WTC11 (cell line): Measurements from ENCODE around the gene CREG2. TPM values are rescaled to one million over a fixed set of nuclear protein-coding genes. Genes with fewer than 3 reads are reported as not detected.
A peak's percentile ranks its signal among the peaks of the same experiment; 100 is the strongest.

ENCODE experiments used
- ATAC-seq: fragments of 200-7000 bp; cut with Tn5 transposase; 2 replicates; pipeline ENCODE4 v1.10.0; 2021; ENCODE audit warnings: mild to moderate bottlenecking, moderate library complexity
- CTCF ChIA-PET: fragments of 300-600 bp; sonication (Branson Sonifier 250); formaldehyde crosslinking; loops from one replicate; lab custom pipeline; 2021; ENCODE audit warnings: antibody characterized with exemption; lab: Charles Lee
- POLR2A ChIA-PET: fragments of 350-600 bp; sonication (Branson Sonifier 250); formaldehyde crosslinking; loops from one replicate; lab custom pipeline; 2021; ENCODE audit warnings: antibody characterized with exemption; lab: Charles Lee
- DNase-seq: peaks from one replicate; pipeline ENCODE4 v3.0.0; 2021; ENCODE audit warnings: low spot score
- H3K27ac Mint-ChIP-seq: 2 replicates; pipeline ENCODE4 v1.8.0; 2021; ENCODE audit warnings: mixed read lengths
- H3K27me3 Mint-ChIP-seq: 2 replicates; pipeline ENCODE4 v1.8.0; 2021; ENCODE audit warnings: low read depth, mild to moderate bottlenecking, moderate library complexity, mixed read lengths
- H3K36me3 Mint-ChIP-seq: 2 replicates; pipeline ENCODE4 v1.8.0; 2021; ENCODE audit warnings: mixed read lengths
- H3K4me1 Mint-ChIP-seq: 2 replicates; pipeline ENCODE4 v1.8.0; 2022; ENCODE audit warnings: mixed read lengths
- H3K4me3 Mint-ChIP-seq: 2 replicates; pipeline ENCODE4 v1.8.0; 2021; ENCODE audit warnings: mild to moderate bottlenecking, moderate library complexity, mixed read lengths
- H3K9me3 Mint-ChIP-seq: 2 replicates; pipeline ENCODE4 v1.8.0; 2021; ENCODE audit warnings: mixed read lengths
- ATF1 ChIP-seq: sonication (generic); formaldehyde crosslinking; IDR thresholded peaks from 2 replicates; pipeline ENCODE4 v1.8.1; 2023; ENCODE audit warnings: mild to moderate bottlenecking, moderate library complexity, missing genetic modification reagents
- CREB1 ChIP-seq: sonication (generic); formaldehyde crosslinking; IDR thresholded peaks from 2 replicates; pipeline ENCODE4 v1.8.0; 2023; ENCODE audit warnings: mild to moderate bottlenecking, missing genetic modification reagents
- ETV6 ChIP-seq: sonication (generic); formaldehyde crosslinking; IDR thresholded peaks from 2 replicates; pipeline ENCODE4 v1.8.1; 2022; ENCODE audit warnings: mild to moderate bottlenecking, missing genetic modification reagents
- FOXK1 ChIP-seq: sonication (generic); formaldehyde crosslinking; IDR thresholded peaks from 2 replicates; pipeline ENCODE4 v1.8.0; 2022; ENCODE audit warnings: mild to moderate bottlenecking, moderate library complexity, missing genetic modification reagents
- HMGA2 ChIP-seq: fragments of 250-450 bp; sonication (Bioruptor Pico); IDR thresholded peaks from 2 replicates; pipeline ENCODE4 v1.4.0; 2021; ENCODE audit warnings: mild to moderate bottlenecking, moderate library complexity
- JAZF1 ChIP-seq: fragments of 250-450 bp; sonication (Bioruptor Pico); IDR thresholded peaks from 2 replicates; pipeline ENCODE4 v1.9.0; 2021; ENCODE audit warnings: moderate library complexity, mild to moderate bottlenecking, inconsistent platforms
- NR2C2 ChIP-seq: sonication (generic); formaldehyde crosslinking; IDR thresholded peaks from 2 replicates; pipeline ENCODE4 v1.8.0; 2022; ENCODE audit warnings: mild to moderate bottlenecking, missing genetic modification reagents
- PRRX2 ChIP-seq: fragments of 250-450 bp; sonication (Bioruptor Pico); IDR thresholded peaks from 2 replicates; pipeline ENCODE4 v1.8.0; 2021; ENCODE audit warnings: mild to moderate bottlenecking
- TEAD4 ChIP-seq: sonication (generic); formaldehyde crosslinking; IDR thresholded peaks from 2 replicates; pipeline ENCODE4 v1.8.0; 2022; ENCODE audit warnings: mild to moderate bottlenecking, missing genetic modification reagents
- ZBTB21 ChIP-seq: sonication (generic); formaldehyde crosslinking; IDR thresholded peaks from 2 replicates; pipeline ENCODE4 v1.8.1; 2023; ENCODE audit warnings: mild to moderate bottlenecking, missing genetic modification reagents, borderline replicate concordance
- ZNF232 ChIP-seq: sonication (generic); formaldehyde crosslinking; IDR thresholded peaks from 2 replicates; pipeline ENCODE4 v1.8.0; 2022; ENCODE audit warnings: mild to moderate bottlenecking, missing genetic modification reagents
- ZNF317 ChIP-seq: sonication (generic); formaldehyde crosslinking; IDR thresholded peaks from 2 replicates; pipeline ENCODE4 v1.8.1; 2023; ENCODE audit warnings: low read depth, mild to moderate bottlenecking, moderate library complexity, missing genetic modification reagents, borderline replicate concordance
- ZNF396 ChIP-seq: fragments of 250-450 bp; sonication (Bioruptor Pico); IDR thresholded peaks from 2 replicates; pipeline ENCODE4 v1.8.0; 2021; ENCODE audit warnings: mild to moderate bottlenecking, moderate library complexity, borderline replicate concordance
- ZNF416 ChIP-seq: fragments of 250-450 bp; sonication (Bioruptor Pico); IDR thresholded peaks from 2 replicates; pipeline ENCODE4 v1.9.0; 2021; ENCODE audit warnings: mild to moderate bottlenecking, inconsistent platforms
- ZNF671 ChIP-seq: fragments of 250-450 bp; sonication (Bioruptor Pico); IDR thresholded peaks from 2 replicates; pipeline ENCODE4 v1.8.0; 2021; ENCODE audit warnings: mild to moderate bottlenecking
- total RNA-seq: library from RNA; stranded (reverse); gene quantifications from 3 replicates; pipeline ENCODE4 v1.2.3, GENCODE V29; 2021
- TF ChIP-seq, protein P1 (sequence below): sonication (generic); formaldehyde crosslinking; IDR thresholded peaks from 2 replicates; pipeline ENCODE4 v1.8.0; 2023; ENCODE audit warnings: missing genetic modification reagents
- TF ChIP-seq, protein P2 (sequence below): fragments of 250-450 bp; sonication (Bioruptor Pico); IDR thresholded peaks from 2 replicates; pipeline ENCODE4 v1.8.0; 2021; ENCODE audit warnings: mild to moderate bottlenecking
- TF ChIP-seq, protein P3 (sequence below): sonication (generic); formaldehyde crosslinking; IDR thresholded peaks from 2 replicates; pipeline ENCODE4 v1.8.0; 2022; ENCODE audit warnings: mild to moderate bottlenecking, missing genetic modification reagents
- TF ChIP-seq, protein P4 (sequence below): sonication (generic); formaldehyde crosslinking; IDR thresholded peaks from 2 replicates; pipeline ENCODE4 v1.8.0; 2022; ENCODE audit warnings: mild to moderate bottlenecking, missing genetic modification reagents

CREG2 gene
- total RNA-seq, 1 experiment from 2014 or later, result 1.6 TPM

DNA sequence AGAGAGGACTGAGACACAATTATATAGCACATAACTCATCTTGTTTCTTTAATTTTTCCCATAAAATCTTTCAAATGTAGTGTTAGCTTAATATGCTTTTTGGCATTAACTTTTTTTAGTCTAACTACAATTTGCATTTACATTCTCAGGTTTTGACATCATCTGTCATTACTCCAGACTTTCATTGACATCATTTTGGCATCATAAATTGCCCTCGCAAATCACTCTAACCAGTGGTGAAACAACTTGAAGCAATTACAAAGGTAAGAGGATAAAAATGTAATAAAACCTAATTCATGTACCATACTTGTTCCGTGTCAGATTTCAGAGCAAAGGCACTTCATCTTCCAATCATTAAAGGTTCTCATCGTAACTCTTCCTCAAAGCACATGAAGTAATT lies 46.2 kb upstream of the CREG2 start:
- TF ChIP-seq HMGA2 (CRISPR knock-in tag) (no peak), PRRX2 (no peak), ETV6 (CRISPR knock-in tag) (no peak), NR2C2 (no peak), CREB1 (CRISPR knock-in tag) (no peak), ZNF396 (CRISPR knock-in tag) (no peak)
- TF ChIP-seq, protein P1, sequence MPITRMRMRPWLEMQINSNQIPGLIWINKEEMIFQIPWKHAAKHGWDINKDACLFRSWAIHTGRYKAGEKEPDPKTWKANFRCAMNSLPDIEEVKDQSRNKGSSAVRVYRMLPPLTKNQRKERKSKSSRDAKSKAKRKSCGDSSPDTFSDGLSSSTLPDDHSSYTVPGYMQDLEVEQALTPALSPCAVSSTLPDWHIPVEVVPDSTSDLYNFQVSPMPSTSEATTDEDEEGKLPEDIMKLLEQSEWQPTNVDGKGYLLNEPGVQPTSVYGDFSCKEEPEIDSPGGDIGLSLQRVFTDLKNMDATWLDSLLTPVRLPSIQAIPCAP (CRISPR knock-in tag), result no peak
- TF ChIP-seq, protein P2, sequence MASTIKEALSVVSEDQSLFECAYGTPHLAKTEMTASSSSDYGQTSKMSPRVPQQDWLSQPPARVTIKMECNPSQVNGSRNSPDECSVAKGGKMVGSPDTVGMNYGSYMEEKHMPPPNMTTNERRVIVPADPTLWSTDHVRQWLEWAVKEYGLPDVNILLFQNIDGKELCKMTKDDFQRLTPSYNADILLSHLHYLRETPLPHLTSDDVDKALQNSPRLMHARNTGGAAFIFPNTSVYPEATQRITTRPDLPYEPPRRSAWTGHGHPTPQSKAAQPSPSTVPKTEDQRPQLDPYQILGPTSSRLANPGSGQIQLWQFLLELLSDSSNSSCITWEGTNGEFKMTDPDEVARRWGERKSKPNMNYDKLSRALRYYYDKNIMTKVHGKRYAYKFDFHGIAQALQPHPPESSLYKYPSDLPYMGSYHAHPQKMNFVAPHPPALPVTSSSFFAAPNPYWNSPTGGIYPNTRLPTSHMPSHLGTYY (CRISPR knock-in tag), result no peak
- TF ChIP-seq, all 79 proteins: peak for 0
- peaks cover 3% of the 10 kb centered on the region; the same call in 1 of the 2 replicates for H3K27me3 Mint-ChIP-seq
- DNase-seq (no peak), ATAC-seq (no peak)
- H3K4me1 Mint-ChIP-seq, result peaks cover 16% of the 10 kb centered on the region
- H3K36me3 Mint-ChIP-seq, result no peaks in the 10 kb centered on the region
- H3K27ac Mint-ChIP-seq, result no peak overlapping the region
- H3K9me3 Mint-ChIP-seq, result no peaks in the 10 kb centered on the region
- H3K4me3 Mint-ChIP-seq, result no peak overlapping the region
- ChIA-PET CTCF (interaction anchor here (0.9 to 1.8 kb wide), 2 partner anchors 14 to 216 kb away, joined by 4 to 7 read pairs; no protein-coding TSS in a partner anchor), POLR2A (interaction anchor here (0.6 kb wide), 1 partner anchor 445 kb away, joined by 3 read pairs; no protein-coding TSS in a partner anchor)

DNA sequence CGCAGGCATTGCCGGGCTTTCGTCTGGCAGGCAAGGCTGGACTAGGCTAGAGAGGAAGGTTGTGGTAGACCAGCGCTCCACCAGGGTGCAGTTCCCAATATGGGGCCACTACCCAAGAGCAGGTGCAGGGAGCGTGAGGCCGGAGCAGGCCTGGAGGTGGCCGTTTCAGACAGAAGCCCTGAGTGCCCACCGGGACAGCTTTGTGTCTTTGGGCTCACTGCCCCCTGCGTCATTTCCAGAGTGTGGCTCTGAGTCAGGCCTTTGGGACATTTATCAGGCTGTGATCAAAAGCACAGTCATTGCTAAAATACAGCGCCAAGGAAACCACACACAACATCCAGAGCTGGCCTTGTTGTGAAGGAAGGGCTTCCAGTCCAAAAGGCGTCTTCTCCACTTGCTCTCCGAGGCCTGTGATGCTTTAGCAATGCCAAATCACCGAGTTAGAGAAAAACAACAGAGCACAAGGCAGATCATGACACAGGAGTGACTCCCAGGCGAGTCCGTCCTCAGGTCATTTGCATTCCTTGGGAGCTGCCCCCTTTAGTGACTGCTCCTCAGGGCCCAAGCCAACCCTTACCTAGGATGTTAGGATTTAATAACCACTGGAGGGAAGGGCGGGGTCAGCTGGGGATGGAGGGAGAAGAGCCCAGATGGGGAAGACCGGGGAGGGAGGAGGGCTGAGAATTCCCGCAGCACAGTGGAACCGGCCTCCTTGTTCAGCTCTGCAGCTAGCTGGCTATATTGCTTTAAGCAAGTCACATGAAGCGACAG lies 45.3 kb upstream of the CREG2 start:
- H3K4me1 Mint-ChIP-seq, result peaks cover 16% of the 10 kb centered on the region
- no peak for DNase-seq
- H3K4me3 Mint-ChIP-seq, result no peak overlapping the region
- TF ChIP-seq ZNF317 (CRISPR knock-in tag), result no peak
- peak; percentile 32; the same call in 1 of the 2 replicates for ATAC-seq
- ChIA-PET POLR2A (interaction anchor here (0.6 kb wide), 1 partner anchor 446 kb away, joined by 3 read pairs; no protein-coding TSS in a partner anchor), CTCF (interaction anchor here (0.9 to 1.3 kb wide), 4 partner anchors 13 to 293 kb away, joined by 3 to 4 read pairs (median 4); no protein-coding TSS in a partner anchor)
- no peaks in the 10 kb centered on the region for H3K9me3 Mint-ChIP-seq
- H3K36me3 Mint-ChIP-seq, result no peaks in the 10 kb centered on the region
- no peak overlapping the region for H3K27ac Mint-ChIP-seq
- peaks cover 3% of the 10 kb centered on the region; the same call in 1 of the 2 replicates for H3K27me3 Mint-ChIP-seq

DNA sequence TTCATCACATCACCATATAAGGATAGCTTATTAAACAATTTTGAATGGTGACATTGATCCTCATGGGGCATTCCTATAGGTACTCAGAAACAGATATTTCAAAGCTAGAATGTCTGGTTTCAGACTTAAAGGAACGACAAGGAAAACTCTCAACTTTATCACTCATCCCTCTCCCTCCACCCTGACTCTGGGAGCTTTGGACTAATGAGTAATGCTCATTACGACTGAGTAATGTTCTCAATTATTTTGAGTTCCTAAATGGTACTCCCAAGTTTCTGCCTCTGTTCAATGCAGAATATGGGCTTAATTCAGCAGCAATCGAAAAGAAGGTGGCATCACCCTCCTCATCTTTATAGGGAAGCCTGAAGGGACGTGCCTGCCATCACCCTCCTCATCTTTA lies 44.2 kb upstream of the CREG2 start:
- H3K4me3 Mint-ChIP-seq, result no peak overlapping the region
- H3K27ac Mint-ChIP-seq, result no peak overlapping the region
- ATAC-seq, result no peak
- DNase-seq, result no peak
- TF ChIP-seq ZNF416 (CRISPR knock-in tag) (no peak), FOXK1 (CRISPR knock-in tag) (no peak), ZNF232 (CRISPR knock-in tag) (no peak), ZNF671 (no peak), TEAD4 (CRISPR knock-in tag) (no peak), JAZF1 (CRISPR knock-in tag) (no peak), HMGA2 (CRISPR knock-in tag) (no peak), ATF1 (CRISPR knock-in tag) (no peak), ZBTB21 (no peak)
- TF ChIP-seq, protein P3, sequence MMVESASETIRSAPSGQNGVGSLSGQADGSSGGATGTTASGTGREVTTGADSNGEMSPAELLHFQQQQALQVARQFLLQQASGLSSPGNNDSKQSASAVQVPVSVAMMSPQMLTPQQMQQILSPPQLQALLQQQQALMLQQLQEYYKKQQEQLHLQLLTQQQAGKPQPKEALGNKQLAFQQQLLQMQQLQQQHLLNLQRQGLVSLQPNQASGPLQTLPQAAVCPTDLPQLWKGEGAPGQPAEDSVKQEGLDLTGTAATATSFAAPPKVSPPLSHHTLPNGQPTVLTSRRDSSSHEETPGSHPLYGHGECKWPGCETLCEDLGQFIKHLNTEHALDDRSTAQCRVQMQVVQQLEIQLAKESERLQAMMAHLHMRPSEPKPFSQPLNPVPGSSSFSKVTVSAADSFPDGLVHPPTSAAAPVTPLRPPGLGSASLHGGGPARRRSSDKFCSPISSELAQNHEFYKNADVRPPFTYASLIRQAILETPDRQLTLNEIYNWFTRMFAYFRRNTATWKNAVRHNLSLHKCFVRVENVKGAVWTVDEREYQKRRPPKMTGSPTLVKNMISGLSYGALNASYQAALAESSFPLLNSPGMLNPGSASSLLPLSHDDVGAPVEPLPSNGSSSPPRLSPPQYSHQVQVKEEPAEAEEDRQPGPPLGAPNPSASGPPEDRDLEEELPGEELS, result no peak
- TF ChIP-seq, protein P4, sequence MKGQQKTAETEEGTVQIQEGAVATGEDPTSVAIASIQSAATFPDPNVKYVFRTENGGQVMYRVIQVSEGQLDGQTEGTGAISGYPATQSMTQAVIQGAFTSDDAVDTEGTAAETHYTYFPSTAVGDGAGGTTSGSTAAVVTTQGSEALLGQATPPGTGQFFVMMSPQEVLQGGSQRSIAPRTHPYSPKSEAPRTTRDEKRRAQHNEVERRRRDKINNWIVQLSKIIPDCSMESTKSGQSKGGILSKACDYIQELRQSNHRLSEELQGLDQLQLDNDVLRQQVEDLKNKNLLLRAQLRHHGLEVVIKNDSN (CRISPR knock-in tag), result no peak
- POLR2A ChIA-PET, result no interaction called here
- H3K36me3 Mint-ChIP-seq, result no peaks in the 10 kb centered on the region
- CTCF ChIA-PET, result no interaction called here
- H3K27me3 Mint-ChIP-seq, result peaks cover 3% of the 10 kb centered on the region; the same call in 1 of the 2 replicates
- H3K4me1 Mint-ChIP-seq, result peaks cover 16% of the 10 kb centered on the region
- H3K9me3 Mint-ChIP-seq, result no peaks in the 10 kb centered on the region
